Nephron (organoid): ENCODE data around the gene CTIF.

Experiments
- H3K27ac Mint-ChIP-seq, 3 experiments: 2 replicates each; pipeline ENCODE4 v1.8.0; 2020; ENCODE audit warnings: mixed read lengths in 3 of 3, mild to moderate bottlenecking in 2 of 3, moderate library complexity in 1 of 3
- H3K27me3 Mint-ChIP-seq: 2 replicates; pipeline ENCODE4 v1.8.0; 2021; ENCODE audit warnings: low read depth, mild to moderate bottlenecking, moderate library complexity, mixed read lengths
- H3K36me3 Mint-ChIP-seq: 2 replicates; pipeline ENCODE4 v1.8.0; 2020; ENCODE audit warnings: low read depth, mixed read lengths
- H3K4me1 Mint-ChIP-seq: 2 replicates; pipeline ENCODE4 v1.8.0; 2020; ENCODE audit warnings: mixed read lengths
- H3K4me3 Mint-ChIP-seq, 3 experiments: 2 replicates each; pipeline ENCODE4 v1.8.0; 2020; ENCODE audit warnings: mild to moderate bottlenecking in 3 of 3, mixed read lengths in 3 of 3, moderate library complexity in 2 of 3
- H3K9me3 Mint-ChIP-seq: 2 replicates; pipeline ENCODE4 v1.8.0; 2020; ENCODE audit warnings: mixed read lengths
- TF ChIP-seq, protein P1 (sequence below), 3 experiments: fragments of 200-600 bp; sonication (generic); IDR thresholded peaks; one replicate each; pipeline ENCODE4 v1.5.0; 2021; ENCODE audit warnings: antibody characterized with exemption in 3 of 3; ENCODE audit not compliant: unreplicated experiment in 3 of 3

The CTIF gene

DNA sequence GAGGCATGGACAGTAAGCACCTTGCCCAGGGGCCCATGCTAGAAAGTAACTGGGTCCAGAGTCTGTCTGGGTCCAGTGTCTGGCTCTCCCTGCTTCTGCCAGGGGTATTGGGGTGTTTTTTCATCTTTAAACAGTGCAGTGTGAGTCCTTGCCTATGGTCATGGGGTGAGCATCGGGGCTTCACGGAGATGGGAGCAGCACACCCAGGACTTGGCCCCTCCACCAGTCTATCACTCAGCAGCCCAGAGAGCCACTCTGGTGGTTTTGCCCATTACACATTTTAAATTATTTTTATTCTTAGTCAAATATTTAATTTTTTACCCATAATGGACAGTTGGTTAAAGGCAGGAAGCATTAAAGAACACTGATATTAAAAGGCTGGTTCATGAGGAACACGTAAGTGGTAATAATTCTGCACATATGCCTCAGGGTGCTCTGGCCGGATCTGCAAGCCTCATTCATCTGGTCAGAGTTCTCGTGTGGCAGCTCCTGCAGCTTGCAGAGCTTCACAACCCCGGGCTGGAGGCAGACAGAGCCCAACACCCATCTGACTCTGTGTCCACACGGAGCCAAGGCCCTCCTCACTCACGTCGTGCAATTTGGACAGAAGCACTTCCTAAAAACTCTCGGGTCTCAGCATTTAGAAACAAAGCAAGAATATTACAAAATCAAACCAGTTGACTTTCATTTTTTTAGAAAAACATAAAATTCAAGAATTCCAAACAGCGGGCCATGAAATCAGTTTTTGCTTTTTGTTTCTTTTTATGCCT lies 204.1 kb downstream of the CTIF start:
- peak overlapping the region in 1 of 3 experiments; percentile 19 for H3K4me3 Mint-ChIP-seq
- TF ChIP-seq, protein P1, sequence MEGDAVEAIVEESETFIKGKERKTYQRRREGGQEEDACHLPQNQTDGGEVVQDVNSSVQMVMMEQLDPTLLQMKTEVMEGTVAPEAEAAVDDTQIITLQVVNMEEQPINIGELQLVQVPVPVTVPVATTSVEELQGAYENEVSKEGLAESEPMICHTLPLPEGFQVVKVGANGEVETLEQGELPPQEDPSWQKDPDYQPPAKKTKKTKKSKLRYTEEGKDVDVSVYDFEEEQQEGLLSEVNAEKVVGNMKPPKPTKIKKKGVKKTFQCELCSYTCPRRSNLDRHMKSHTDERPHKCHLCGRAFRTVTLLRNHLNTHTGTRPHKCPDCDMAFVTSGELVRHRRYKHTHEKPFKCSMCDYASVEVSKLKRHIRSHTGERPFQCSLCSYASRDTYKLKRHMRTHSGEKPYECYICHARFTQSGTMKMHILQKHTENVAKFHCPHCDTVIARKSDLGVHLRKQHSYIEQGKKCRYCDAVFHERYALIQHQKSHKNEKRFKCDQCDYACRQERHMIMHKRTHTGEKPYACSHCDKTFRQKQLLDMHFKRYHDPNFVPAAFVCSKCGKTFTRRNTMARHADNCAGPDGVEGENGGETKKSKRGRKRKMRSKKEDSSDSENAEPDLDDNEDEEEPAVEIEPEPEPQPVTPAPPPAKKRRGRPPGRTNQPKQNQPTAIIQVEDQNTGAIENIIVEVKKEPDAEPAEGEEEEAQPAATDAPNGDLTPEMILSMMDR (IDR thresholded peaks at IDR 0.05; ENCODE audit: unreplicated experiment in 3 of 3): no peak
- H3K9me3 Mint-ChIP-seq: no peaks in the 10 kb centered on the region
- H3K27me3 Mint-ChIP-seq: peaks cover 4% of the 10 kb centered on the region
- peak overlapping the region in 2 of 3 experiments; percentile 77 to 90 for H3K27ac Mint-ChIP-seq
- peaks cover 33% of the 10 kb centered on the region for H3K4me1 Mint-ChIP-seq
- H3K36me3 Mint-ChIP-seq: no peaks in the 10 kb centered on the region

DNA sequence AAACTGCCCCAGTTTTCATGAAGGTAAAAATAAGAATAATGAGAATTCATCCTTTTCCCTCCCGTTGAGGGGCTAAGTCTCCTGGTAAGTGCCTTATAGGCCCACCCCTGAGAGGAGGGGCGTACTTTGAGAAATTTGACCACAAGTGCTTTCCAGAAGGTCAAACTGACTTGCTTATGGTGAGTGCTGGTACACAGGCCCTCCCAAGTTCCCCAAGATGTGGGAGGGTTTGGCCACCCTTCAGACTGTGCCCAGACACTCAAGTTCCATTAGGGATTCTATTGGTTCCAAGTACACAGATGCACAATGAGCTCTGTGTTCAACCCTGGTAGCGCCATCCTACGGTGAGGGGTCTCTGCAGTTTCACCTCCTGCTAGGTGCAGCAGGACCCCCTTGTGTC lies 205.1 kb downstream of the CTIF start:
- H3K4me1 Mint-ChIP-seq: peaks cover 30% of the 10 kb centered on the region
- no peak overlapping the region for H3K4me3 Mint-ChIP-seq
- peaks cover 4% of the 10 kb centered on the region for H3K27me3 Mint-ChIP-seq
- peak overlapping the region in 1 of 3 experiments; percentile 90 for H3K27ac Mint-ChIP-seq
- H3K9me3 Mint-ChIP-seq: no peaks in the 10 kb centered on the region
- H3K36me3 Mint-ChIP-seq: no peaks in the 10 kb centered on the region
- TF ChIP-seq, protein P1 (IDR thresholded peaks at IDR 0.05; ENCODE audit: unreplicated experiment in 3 of 3): no peak

DNA sequence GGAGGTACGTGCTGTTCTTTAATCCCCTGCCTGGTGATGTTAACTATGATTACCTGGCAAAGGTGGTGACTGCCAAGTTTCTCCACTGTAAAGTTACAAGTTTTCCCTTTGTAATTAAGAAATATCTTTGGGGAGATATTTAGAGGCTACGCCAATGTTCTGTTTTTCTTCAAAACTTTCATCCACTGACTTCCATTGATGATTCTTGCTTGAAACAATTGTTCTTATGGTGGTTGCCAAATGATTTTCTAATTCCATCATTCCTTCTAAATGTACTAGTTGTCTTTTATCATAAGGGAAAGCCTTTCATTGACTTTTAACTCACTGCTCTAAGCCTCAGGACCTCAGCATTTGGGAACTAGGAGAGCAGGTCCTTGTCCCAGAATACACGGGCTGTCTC lies 206.5 kb downstream of the CTIF start:
- H3K27me3 Mint-ChIP-seq: peaks cover 4% of the 10 kb centered on the region

DNA sequence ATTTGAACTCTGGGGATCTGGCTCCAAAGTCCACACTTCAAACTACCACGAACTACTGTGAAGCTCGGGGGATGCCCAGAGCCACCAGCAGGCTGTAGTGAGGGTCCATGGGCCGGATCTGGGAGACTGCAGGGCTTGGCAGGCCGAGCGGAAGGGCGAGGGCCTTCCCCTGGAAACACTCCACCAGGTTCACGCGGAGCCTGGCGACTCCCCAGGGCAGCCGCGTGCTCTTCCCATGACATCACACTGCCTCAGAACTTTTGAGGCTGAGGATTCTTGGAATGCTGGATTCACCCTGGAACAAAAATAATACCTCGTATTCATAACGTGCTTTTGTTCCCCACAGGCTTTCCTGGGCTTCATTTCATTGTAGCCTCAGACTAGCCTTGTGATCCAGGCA lies 210.9 kb downstream of the CTIF start:
- Mint-ChIP-seq H3K4me3 (no peak overlapping the region), H3K36me3 (no peaks in the 10 kb centered on the region), H3K4me1 (peaks cover 7% of the 10 kb centered on the region), H3K27me3 (no peaks in the 10 kb centered on the region), H3K9me3 (no peaks in the 10 kb centered on the region), H3K27ac (no peak overlapping the region)
- TF ChIP-seq, protein P1 (IDR thresholded peaks at IDR 0.05; ENCODE audit: unreplicated experiment in 3 of 3): no peak

More for the DNA sequence above, 206.5 kb downstream of the CTIF start:
- Mint-ChIP-seq H3K27ac (no peak overlapping the region), H3K36me3 (no peaks in the 10 kb centered on the region), H3K9me3 (no peaks in the 10 kb centered on the region), H3K4me3 (no peak overlapping the region), H3K4me1 (peaks cover 22% of the 10 kb centered on the region)
- TF ChIP-seq, protein P1 (IDR thresholded peaks at IDR 0.05; ENCODE audit: unreplicated experiment in 3 of 3): no peak

DNA sequence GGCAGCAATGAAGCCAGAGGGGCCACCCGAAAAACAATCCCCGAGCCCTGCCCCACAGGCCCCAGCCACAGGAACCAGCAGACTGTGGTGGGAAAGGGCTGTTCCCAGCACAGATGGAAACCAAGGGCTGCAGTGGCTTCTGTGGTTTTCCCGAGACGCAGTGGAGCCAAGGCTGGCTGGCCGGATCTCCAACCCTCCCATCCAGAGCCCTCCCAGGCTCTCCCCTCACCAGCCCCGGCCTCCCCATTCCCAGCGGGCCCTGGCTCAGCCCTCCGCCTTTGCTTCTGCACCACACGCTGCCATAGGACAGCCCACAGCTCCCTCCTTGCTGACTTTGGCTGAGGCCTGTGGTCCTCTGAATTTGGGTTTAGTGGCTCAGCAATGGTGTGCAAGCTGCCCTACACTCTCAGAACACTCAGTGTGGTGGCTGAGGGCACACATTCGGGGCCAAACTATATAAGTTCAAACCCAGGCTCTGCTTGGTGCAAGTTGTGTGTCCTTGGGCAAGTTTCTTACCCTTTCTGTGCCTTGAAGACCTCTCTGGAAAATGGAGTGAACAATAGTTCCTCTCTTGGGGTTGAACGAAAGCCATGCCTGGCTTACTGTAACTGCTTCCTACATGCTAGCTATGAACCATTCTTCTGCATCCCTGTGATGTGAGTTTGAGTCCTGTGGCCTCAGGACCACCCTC lies 211.8 kb downstream of the CTIF start:
- Mint-ChIP-seq H3K36me3 (peaks cover 4% of the 10 kb centered on the region), H3K27me3 (no peaks in the 10 kb centered on the region), H3K4me1 (peaks cover 13% of the 10 kb centered on the region), H3K4me3 (no peak overlapping the region), H3K27ac (peak overlapping the region in 1 of 3 experiments; percentile 29), H3K9me3 (no peaks in the 10 kb centered on the region)
- TF ChIP-seq, protein P1 (IDR thresholded peaks at IDR 0.05; ENCODE audit: unreplicated experiment in 3 of 3): no peak
